CD4-positive, alpha-beta T cell treated with Interleukin-4 for 4 hours (primary cell): ENCODE data around the gene KCMF1.

Experiments used
- DNase-seq: peaks from one replicate; pipeline ENCODE4 v3.0.0-alpha.2; 2020

The KCMF1 gene

DNA sequence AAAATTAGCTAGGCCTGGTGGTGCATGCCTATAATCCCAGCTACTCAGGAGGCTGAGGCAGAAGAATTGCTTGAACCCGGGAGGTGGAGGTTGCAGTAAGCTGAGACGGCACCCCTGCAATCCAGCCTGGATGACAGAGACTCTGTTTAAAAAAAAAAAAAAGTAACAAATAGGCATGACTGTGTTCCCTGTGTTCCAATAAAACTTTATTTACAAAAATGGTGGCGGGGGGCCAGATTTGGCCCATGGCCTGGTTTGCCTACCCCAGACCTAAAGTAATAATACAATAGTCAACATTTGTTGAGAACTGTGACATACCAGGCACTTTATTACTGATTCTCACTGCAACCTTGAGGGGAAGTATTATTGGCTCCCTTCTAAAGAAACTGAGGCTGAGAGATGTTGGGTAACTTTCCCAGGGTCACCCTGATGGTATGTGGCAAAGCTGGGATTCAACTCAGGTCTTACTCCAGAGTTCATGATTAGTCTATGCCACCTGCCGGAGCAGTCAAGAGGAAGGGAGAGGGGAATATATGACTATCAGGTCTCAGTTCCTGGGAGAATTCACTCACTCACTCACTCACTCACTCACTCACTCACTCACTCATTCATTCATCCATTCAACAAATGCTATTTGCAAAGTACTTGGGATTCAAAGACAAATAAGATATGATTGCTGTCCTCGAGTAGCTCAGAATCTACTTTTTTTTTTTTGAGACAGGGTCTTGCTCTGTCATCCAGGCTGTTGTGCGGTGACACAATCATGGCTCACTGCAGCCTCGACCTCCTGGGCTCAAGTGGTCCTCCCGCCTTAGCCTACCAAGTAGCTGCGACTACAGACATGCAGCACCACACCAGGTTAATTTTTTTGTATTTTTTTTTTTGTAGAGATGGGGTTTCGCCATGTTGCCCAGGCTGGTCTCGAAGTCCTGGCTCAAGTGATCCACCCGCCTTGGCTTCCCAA, 14.3 kb upstream of the KCMF1 start:
- no peak for DNase-seq

DNA sequence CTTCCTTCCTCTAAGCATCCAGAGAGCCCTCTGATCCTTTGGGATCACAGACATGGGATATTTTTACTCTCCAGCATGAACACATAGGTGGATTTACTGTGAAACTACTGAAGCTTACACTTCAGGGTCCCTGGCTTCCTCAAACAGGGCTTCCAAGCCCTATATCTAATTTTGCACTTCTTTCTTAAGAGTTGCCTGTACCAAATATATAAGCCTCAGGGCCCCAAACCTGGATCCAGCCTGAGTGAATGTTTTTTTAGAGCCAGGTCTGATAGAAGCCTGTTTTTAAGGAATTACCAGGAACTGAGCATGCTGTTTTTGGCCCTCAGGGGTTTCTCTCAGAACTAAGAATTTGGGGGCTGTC, 13.2 kb upstream of the KCMF1 start:
- DNase-seq = no peak

DNA sequence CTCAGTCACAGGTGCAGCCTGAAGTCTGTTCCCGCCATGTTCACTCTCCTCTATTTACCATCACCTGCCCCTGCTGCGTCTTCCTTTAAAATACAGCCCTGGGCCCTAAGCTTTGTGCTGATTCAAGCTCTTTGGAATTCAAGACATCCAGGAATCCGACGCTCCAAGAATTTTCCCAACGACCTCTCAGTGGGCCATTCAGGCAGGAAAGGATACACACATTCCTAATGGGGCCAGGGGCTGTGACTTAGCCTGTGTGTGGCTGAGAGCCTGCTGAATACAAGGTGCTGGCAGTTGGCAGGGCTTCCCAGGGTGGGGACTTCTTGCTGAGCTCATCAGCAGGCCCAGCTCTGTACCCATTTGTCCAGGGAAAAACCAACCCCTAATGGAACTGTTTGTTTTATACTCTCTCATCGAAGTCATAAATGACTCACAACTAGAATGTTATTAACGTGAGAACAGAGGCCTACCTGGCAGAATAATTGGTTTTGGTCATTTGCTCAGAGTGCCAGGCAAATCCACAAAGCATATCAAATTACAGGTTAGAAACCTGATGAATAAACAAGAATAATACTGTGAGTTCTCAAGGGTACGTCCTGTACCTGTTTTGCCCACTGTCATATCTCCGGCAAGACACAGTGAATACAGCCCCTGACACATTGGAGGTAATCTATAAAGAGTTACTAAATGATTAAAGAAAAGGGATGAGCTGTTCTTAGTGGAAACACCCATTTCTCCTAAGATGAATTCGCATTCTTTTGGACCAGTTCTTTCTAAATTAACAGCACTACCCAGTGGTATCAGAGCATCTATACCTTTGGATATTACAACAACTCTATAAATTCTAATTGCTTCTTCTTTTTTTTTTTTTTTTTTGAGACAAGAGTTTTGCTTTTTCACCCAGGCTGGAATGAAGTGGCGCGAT, 12.6 kb upstream of the KCMF1 start:
- DNase-seq = no peak

DNA sequence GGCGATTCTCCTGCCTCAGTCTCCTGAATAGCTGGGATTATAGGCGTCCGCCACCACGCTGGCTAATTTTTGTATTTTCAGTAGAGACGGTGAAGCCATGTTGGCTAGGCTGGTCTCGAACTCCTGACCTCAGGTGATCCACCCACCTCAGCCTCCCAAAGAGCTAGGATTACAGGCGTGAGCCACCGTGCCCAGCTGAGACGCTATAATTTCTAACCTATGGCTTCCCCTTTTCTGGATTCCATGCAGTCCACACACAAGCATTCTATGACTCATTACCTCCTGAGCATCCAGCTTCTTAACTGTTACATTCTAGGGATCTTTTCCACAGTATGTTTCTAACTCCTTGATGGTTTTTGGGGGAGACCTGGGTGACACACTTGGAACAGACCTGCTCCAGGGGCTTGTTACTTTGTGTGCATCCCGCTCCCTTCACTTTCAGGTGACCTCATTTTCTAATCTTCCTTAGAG, 11.8 kb upstream of the KCMF1 start:
- no peak for DNase-seq

DNA sequence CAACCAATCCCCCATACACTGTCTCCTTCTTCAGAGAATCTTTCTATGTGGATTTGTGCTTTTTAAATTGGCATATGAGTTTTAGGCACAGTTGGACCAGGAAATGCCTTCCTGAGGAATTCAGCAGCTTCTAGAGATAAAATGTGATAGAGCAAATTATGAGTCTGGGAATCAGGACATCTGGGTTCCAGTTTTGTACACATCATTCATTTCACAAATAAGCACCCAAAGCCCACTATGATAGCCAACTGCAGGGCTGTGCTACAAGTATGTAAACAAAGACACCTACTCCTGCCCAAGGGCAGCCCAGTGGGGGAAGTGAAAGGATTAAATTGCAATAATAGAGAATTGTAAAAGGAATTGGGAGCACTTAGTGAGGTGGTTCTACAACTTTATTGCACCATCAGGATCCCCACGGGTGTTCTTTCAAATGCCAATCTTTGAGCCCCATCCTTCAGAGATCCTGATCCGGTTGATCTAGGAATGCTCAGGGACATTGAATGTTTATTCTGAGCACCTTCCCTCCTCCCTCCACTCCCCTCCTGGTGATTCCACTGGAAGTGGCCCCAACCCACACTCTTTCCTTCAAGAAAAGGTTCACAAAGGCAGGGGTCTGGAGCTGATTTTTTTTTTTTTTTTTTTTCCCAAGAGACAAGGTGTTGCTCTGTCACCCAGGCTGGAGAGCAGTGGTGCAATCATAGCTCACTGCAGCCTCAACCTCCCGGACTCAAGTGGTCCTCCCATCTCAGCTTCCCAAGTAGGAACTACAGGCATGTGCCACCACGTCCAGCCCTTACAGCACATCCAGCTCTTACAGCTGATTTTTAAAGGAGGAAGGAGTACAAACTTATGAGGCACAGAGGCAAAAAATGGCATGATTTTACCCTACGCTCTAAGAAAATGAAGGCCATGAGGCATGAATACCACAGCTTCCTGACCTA, 11.1 kb upstream of the KCMF1 start:
- no peak for DNase-seq

DNA sequence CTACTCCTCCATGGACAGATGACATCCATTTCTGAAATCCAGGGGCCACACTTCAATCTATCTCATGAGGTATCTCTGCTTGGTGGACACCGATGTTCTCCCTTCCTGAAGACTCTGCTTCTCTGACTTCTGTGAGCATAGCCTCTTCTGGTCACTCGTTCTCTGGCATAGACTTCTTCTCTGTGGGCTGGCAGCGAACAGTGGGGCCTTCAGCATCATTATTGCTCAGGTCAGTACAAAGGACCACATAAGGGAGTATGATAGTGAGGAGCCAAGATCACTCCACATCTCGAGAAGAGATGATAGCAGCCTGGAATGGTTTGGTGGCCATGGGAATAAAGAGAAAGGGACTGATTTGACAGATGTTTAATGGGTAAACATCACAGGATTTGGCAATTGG, 8.0 kb upstream of the KCMF1 start:
- no peak for DNase-seq

DNA sequence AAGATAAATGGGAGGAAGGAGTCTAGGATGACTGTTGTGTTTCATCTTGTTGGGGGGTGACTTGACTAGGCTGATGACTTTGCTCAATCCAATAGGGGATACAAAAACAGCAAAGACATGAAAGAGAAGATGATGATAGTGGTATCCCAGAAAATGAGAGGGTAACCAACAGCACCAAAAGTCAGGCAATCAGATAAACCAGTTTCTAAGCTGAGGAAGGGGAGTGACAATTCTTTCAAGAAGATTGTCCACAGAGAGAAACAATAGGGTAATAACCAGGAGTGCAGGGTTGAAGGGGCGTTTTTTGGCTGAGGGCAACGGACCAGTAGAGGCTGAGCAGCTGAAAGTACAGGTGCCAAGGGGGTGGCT, 7.7 kb upstream of the KCMF1 start:
- DNase-seq = no peak

DNA sequence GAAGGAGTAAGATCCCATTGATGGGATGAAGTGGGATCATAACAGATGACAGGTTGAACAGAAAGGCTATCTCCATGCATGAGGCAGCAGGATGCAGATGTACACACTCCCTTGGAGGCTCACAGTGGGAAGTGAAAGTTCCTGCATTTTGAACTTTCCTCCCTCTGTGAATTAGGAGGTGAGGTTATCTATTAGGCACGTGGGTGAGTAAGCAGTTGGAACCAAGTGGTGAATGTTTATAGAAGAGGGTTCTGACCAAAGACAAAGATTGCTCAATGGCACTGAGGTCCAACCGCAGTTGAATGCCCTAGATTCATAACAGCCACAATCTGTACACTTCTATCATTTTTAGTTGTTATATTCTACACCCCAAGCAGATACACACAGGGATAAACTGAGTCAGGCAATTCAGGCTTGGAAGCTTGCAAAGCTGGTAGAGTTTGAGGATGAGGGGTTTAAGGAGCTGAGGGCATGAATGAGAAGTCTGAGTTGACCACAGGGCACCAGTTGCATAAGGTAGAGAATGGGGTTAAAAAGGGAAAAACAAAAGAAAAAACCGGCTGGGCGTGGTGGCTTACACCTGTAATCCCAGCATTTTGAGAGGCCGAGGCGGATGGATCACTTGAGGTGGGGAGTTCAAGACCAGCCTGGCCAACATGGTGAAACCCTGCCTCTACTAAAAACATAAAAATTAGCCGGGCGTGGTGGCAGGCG, 7.1 kb upstream of the KCMF1 start:
- no peak for DNase-seq

DNA sequence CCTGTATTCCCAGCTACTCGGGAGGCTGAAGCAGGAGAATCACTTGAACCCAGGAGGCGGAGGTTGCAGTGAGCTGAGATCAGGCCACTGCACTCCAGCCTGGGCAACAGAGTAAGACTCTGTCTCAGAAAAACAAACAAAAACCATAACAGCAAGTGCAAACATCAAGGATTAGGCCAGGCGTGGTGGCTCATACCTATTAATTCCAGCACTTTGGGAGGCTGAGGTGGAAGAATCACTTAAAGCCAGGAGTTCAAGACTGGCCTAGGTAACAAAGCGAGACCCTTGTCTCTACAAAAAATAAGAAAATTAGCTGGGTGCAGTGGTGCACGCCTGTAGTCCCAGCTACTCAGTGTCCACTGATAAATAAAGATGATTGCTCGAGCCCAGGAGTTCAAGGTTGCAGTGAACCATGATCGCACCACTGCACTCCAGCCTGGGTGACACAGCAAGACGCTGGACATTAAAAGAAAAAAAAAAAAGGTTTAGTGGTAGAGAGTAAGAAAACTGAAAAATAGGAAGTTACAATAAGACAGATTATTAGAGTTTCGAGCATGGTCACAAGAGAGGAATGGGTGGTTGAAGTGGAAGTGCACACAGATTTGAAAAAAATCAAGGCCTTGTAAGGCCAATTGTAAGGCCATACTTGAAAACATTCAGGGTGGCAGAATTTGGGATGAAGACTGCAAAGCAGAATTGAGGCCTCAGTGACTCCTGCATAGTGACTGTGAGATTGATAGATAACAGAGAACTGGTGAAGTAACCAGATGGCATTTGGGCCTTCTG, 6.4 kb upstream of the KCMF1 start:
- no peak for DNase-seq

DNA sequence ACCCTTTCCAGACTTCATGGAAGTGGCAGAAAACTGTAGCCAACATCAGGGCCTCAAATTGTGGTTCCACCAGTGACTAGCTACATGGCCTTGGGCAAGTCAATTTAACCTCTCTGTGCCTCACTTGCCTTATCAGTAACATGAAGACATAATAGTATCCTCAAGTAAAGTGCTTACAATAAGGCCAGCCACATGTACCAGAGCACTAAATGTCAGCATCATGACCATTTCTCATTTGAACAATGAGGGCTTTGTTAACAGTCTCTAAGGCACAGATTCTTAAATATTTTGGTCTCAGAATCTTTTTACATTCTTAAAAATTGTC, 5.8 kb upstream of the KCMF1 start:
- DNase-seq = no peak

DNA sequence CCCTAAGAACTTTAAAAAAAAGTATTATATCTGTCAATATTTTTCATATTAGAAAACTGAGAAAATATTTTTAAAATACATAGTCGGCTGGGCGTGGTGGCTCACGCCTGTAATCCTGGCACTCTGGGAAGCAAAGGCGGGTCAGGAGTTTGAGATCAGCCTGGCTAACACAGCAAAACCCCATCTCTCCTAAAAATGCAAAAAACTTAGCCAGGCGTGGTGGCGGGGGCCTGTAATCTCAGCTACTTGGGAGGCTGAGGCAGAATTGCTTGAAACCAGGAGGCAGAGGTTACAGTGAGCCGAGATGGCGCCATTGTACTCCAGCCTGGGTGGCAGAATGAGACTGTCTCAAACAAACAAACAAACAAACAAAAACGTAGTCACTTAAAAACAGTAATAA, 5.1 kb upstream of the KCMF1 start:
- DNase-seq = no peak

DNA sequence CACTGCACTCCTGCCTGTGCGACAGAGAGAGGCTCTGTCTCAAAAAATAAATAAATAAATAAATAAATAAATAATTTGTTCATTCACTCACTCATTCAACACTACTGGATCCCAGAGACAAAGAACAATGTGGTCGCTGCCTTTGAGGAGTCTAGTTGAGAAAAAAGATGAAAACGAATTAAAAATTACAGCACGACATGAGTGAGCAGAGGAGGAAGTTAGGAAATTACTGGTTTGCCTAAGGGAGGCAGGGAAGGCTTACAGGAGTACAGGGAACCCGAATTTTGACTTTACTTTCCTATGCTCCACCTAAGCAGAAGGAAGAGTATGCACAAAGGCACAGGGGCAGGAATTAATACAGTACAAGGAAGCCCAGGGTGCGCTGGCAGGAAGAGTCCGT, 4.2 kb upstream of the KCMF1 start:
- DNase-seq = no peak

DNA sequence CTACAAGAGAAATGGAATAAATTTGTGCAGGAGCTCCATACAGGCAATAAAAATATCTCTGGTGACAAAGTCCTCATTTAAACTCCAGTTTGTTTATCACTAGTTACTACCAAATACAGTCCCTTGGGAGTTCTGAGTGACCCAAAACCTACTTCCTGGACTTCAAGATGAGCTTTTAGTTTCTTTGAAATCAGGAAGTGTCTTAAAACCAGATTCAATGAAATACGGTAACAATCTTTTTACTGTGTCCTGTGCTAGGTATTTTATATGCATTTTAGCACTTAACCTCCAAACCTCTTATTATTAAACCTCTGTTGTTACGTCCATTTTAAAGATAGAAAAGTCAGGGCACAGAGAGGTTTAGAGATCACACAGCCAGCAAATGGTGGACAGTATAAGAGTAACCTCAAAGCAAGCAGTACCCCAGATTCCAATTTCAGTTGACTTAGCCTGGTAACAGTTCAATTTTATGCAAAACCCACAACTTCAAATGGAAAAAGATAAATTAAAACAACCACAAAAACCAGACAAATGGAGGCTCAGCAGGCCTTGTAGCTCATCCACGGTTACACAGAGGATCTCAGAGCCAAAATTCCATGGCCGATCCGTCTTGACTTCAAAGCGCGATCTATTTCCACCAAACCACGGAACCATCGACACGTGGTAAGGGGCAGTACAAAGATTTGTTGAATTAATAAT, 1.3 kb upstream of the KCMF1 start:
- DNase-seq = peak; percentile 35

DNA sequence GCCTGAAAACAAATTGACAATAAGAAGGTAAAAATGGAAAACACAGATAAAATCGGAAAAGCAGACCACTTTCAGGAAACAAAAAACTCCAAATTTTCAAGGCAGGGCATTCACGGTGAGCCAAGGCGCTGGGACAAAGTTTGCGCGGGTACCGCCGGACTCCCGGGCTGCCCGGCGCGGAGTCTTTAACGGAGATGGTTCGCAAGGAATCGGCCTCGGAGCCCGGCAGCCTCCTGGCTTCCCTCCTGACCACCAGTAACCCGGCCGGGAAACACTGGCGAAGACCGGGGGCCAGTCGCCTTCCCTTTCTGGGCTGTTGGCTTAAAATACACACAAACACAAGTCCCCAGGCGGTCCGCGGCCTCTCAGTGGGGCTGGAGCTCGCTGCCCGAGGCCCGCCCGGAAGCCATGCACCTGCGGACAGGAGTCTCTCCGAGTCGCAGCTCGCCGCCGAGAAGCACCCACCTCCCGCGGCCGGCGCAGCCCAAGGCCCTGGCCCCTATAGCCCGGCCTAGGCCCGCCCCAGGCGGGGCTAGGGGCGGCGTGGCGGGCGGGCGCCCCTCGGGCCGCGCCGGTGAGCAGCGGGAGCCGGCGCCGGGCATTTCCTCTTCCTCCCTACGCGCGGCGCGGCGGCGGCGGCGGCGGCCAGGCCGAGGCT, 622 bp upstream of the KCMF1 start:
- peak; percentile 41 for DNase-seq

DNA sequence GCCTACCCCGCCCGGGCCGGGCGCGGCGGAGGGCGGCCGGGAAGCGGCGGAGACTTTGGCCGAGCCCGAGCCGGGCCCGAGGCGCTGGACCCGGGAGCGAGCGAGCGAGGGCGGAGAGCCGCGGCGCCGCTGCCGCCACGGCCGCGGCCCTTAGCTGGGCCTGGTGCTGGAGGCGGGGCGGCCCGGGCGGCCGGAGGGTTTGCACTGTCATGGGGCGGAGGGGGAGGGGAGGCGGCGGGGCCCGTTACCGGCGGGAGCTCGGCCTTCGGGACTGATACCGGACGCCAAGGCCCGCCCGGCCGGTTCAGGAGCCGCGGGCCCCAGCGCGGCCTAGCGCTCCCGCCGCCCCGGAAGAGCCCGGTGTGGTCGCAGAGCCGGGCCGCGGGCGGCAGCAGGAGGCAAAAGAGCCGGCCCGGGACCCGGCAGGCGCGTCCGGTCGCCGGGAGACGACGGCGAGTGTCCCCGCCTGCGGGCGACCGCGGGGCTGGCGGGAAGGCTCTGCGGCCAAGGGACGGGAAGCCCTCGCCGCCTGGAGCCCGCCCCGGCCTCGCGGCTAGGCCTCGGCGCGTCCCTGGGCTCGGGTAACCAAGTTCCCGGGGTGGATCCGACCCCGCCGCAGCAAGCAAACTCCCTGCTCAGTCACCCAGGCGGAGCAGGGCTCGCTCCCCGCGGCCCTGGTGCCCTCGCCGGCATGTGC, 697 bp downstream of the KCMF1 start:
- DNase-seq = peak; percentile 59

DNA sequence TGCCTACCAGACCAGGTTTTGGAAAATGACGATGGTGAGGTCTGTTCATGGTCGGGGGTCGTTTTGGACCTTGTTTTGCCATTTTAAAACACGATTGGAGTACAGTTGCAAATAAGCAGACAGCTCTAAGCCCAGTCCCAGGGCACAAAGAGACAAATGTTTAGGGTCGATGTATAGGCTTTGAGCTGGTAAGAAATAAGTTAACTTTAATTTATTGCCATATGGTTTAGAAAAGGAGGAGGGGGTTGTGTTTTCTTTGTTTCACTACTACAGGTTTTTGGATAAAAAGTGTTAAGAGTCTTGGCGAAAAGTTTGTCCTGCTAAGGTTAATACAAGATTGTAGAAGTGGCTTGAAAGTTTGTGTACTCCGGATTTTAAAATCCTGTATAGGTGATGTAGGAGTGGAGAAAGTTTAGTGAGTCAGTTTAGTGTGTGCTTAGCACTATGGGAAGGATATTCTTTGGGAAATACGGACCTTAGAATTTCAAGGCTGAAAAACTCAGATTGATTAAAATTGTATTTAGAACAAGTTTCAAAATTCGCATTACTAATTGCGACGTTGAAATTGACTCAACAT, 1.3 kb downstream of the KCMF1 start:
- DNase-seq = no peak

DNA sequence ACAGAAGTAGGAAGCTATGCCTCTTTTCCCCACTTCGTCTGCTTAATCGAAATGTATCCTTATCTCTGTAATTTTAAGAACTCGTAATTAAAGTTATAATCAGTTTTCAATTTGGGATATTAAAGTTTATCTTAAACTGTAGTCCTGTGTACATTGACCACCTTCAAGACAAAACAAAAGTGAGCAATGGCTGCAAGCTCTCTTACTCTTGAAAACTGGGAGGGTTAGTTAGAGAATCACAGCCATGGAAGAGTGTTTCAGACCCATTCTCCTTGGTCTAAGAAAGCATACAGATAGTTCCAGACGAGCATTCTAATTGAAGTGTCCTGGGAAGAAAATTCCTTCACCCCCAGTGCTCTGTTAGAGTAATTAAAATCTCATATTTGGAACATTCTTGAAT, 2.0 kb downstream of the KCMF1 start:
- no peak for DNase-seq

DNA sequence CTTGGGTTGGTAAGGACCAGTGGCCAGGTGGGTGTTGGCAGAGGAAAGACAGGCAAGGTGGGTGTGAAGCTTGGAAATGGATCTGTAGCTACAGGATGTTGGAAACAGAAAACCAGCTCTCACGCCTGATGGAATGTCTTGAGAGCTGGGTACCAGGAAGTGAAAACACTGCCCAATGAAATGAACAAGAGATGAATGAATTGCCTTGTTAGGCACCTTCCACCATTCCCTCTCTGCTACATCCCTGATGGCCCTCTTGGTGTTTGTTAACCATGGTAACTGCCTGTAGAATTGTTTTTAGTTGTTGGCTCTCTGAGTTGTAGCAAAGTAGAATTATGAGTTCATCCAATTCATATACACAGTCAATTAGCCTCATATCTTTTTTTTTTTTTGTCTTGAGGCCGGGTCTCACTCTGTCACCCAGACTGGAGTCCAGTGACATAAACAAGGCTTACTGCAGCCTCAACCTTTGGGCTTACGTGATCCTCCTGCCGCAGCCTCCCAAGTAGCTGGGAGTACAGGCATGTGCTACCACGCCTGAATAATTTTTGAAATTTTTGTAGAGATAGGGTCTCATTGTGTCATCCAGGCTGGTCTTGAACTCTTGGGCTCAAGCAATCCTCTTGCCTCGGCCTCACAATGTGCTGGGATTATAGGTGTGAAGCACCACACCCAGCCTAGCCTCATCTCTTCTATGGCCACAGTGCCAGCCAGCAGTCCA, 9.5 kb downstream of the KCMF1 start:
- DNase-seq = no peak
